PFSK-1 (cell line): Measurements from ENCODE around the gene ATAD2B.

Experiments
- POLR2AphosphoS5 ChIP-seq: IDR thresholded peaks from 2 replicates; pipeline ENCODE4 v1.6.1; 2012; ENCODE audit warnings: low read depth, mild to moderate bottlenecking, control low read depth, low read length, moderate library complexity
- SIN3A ChIP-seq: IDR thresholded peaks from 2 replicates; pipeline ENCODE4 v1.6.1; 2012; ENCODE audit warnings: mild to moderate bottlenecking, low read length, moderate library complexity, borderline replicate concordance; ENCODE audit not compliant: insufficient read depth
- TAF1 ChIP-seq: IDR thresholded peaks from 2 replicates; pipeline ENCODE4 v1.6.1; 2012; ENCODE audit warnings: low read length, control low read depth, borderline replicate concordance; ENCODE audit not compliant: insufficient read depth
- TF ChIP-seq, protein P1 (sequence below), 2 experiments: IDR thresholded peaks; 2 replicates each; pipeline versions ENCODE4 v1.6.1 to v1.8.0; 2011 to 2012; ENCODE audit warnings: low read depth in 2 of 2, low read length in 2 of 2, control low read depth in 1 of 2, inconsistent platforms in 1 of 2, mild to moderate bottlenecking in 1 of 2, moderate library complexity in 1 of 2; ENCODE audit not compliant: insufficient read depth in 1 of 2

DNA sequence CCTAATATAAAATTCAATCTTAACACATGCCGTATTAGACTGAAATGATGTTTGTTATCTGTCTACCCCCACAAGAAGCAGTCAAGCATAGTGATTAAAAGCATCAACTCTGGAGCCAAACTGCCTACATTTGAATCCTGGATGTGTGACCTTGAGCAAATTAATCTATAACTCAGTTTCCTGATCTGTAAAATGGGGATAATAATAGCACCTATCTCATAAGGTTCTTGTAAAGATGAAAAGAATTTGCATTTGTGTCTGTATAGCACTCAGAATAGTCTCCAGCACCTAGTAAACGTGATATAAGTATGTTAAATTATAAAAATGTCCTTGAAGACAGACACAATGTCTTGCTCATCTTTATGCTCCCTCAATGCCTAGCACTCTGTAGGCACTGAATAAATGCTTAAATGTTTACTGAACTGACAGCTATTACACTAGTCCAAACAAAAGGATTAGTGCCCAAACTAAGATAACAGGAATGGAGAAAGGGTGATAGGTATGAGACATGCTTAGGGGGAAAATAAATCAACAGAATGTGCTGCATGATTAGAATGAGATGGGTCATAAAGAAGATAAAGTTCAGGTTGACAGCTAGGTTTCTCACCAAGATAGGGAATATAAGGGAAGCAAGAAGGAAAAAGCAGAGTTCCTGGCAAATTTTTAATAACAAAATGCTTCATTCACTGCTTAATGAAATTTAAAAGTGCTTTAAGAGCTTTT is 180.6 kb downstream of the ATAD2B start:
- TF ChIP-seq, protein P1, sequence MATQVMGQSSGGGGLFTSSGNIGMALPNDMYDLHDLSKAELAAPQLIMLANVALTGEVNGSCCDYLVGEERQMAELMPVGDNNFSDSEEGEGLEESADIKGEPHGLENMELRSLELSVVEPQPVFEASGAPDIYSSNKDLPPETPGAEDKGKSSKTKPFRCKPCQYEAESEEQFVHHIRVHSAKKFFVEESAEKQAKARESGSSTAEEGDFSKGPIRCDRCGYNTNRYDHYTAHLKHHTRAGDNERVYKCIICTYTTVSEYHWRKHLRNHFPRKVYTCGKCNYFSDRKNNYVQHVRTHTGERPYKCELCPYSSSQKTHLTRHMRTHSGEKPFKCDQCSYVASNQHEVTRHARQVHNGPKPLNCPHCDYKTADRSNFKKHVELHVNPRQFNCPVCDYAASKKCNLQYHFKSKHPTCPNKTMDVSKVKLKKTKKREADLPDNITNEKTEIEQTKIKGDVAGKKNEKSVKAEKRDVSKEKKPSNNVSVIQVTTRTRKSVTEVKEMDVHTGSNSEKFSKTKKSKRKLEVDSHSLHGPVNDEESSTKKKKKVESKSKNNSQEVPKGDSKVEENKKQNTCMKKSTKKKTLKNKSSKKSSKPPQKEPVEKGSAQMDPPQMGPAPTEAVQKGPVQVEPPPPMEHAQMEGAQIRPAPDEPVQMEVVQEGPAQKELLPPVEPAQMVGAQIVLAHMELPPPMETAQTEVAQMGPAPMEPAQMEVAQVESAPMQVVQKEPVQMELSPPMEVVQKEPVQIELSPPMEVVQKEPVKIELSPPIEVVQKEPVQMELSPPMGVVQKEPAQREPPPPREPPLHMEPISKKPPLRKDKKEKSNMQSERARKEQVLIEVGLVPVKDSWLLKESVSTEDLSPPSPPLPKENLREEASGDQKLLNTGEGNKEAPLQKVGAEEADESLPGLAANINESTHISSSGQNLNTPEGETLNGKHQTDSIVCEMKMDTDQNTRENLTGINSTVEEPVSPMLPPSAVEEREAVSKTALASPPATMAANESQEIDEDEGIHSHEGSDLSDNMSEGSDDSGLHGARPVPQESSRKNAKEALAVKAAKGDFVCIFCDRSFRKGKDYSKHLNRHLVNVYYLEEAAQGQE (IDR thresholded peaks at IDR 0.05; ENCODE audit: insufficient read depth in 1 of 2, low read depth in 2 of 2, low read length in 2 of 2), result no peak
- TF ChIP-seq POLR2AphosphoS5, result no peak
- no peak for TF ChIP-seq SIN3A
- no peak for TF ChIP-seq TAF1
